ENCODE data around the gene CLHC1. TPM values are rescaled to one million over a fixed set of nuclear protein-coding genes. Genes with fewer than 3 reads are reported as not detected.
A peak's percentile ranks its signal among the peaks of the same experiment; 100 is the strongest.

Gene CLHC1
- total and polyA plus RNA-seq, 9 donors = 5.6 to 21.3 (median 14.0) TPM

DNA sequence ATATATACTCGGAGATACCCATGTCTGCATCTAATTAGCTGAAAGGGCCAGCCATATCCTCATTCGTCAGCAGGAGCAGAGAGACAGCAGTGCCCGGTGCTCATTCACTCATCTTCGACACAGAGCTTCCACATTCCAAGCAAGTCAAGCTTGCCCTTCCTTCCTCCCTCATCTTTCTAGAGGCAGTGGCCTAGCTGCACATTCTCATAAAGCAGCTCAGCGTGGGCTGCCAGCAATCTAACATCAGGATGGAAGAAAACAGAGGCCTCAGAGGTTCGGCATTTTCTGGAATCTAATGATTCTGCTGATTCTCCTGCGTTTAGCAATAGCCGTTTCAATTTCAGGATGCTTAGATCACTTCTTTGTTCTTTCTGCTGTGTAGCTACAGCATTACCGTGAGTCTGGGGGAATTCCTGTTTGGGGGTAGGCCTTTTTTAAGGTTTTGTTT is 68.8 kb downstream of the CLHC1 start:
- DNase-seq = no peak
- WGBS, 3 donors = 17 to 26% (median 21%) methylated on average over 9 of the region's 9 CpGs
- TF ChIP-seq POLR2A (IDR thresholded peaks at IDR 0.05) (no peak), EP300 (IDR thresholded peaks at IDR 0.05) (no peak), CTCF (IDR thresholded peaks at IDR 0.05) (no peak)
- H3K27me3 ChIP-seq = no peaks in the 10 kb centered on the region
- H3K36me3 ChIP-seq = no peaks in the 10 kb centered on the region
- intact Hi-C loops (cut with DNase I) = loop anchor here in 3 of 4 donors (10.0 kb wide), 3 partner anchors 48 to 258 kb away; no protein-coding TSS in a partner anchor
- no peak overlapping the region for H3K4me3 ChIP-seq
- H3K4me1 ChIP-seq (ENCODE audit: insufficient read depth) = peaks cover 28% of the 10 kb centered on the region
- no peaks in the 10 kb centered on the region for H3K9me3 ChIP-seq
- H3K27ac ChIP-seq = peak overlapping the region in 1 of 2 donors; percentile 35

DNA sequence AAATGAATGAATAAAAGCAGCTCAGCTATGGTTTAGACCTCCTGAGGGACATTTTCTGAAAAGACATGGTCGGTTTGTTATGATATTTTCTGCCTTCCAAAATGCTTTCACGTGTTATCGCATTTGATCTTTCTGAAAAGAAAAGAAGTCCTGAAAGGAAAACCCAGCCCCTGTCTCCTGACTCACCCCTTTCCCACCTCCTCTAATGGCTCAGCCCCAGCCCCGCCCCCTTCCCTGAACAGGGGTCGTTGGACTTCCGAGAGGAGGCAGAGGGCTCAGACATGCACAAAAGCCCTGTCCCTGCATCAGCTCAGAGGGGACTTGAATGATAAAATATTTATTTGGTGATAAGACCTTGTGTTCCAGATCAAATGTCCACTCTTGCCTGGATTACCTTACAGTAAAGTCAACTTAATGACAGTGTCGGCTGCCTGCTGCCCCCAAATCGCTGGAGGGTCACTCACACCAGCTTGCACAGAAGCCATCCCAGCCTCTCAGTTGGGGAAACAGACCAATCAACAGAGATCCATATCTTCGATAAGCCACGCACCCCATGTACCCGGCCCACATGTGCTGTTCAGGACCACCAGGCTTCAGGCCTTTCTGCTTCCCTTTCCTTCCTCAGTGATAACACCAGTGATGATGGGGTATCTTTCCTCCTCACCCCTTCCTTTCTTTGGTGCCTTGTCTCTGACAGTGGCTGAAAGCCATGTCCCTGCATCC is 69.6 kb downstream of the CLHC1 start:
- 86 to 89% (median 87%) methylated on average over 11 of the region's 11 CpGs for WGBS, 3 donors
- intact Hi-C loops (cut with DNase I) = loop anchor here in 3 of 4 donors (10.0 kb wide), 3 partner anchors 48 to 258 kb away; no protein-coding TSS in a partner anchor
- Histone ChIP-seq H3K9me3 (no peaks in the 10 kb centered on the region), H3K4me1 (ENCODE audit: insufficient read depth) (peaks cover 22% of the 10 kb centered on the region), H3K27me3 (no peaks in the 10 kb centered on the region), H3K36me3 (no peaks in the 10 kb centered on the region), H3K4me3 (no peak overlapping the region), H3K27ac (peak overlapping the region in 1 of 2 donors; percentile 35)
- no peak for DNase-seq
- TF ChIP-seq CTCF (IDR thresholded peaks at IDR 0.05) (no peak), POLR2A (IDR thresholded peaks at IDR 0.05) (no peak), EP300 (IDR thresholded peaks at IDR 0.05) (no peak)

DNA sequence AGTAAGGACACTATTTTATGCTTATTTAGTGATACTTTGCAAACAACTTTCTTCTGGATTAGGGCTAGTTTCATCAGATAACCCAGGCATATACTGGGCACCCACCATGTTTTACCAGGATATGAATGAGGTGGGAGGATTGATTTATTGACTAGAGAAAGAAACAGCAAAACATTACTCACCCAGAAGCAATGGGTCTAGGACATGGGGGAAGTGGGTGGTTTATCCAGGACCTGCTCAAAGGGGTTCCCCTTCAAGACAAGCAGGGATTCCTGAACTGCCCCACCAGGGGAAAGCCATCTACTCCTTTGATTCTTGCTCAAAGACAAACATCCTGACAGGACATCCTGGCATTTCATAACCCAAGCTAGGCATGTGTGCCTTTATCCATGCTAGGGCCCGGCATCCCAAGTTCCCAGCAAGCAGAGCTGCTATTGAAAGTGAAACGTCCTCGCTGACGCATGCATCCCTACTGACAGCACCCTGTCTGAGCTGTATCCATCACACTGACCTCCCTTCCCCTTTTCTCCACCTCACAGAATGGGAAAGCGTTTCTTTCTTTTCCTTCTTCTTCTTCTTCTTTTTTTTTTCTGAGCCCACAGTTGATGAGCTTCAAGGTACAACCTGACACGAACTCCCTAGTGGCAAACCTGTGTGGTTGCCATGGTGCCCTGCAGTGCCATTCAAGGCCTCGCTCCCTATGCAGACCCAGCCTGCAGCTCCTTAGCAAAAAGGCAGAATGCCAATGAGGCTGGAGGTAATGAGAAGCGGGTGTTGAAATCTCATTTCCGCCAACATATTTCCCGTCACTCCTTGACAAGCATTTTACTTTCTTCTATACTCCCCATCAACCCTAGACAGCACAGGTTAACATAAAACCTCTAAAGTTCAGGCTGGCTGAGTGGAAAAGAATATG is 70.5 kb downstream of the CLHC1 start:
- H3K27me3 ChIP-seq = no peaks in the 10 kb centered on the region
- no peaks in the 10 kb centered on the region for H3K36me3 ChIP-seq
- H3K9me3 ChIP-seq = no peaks in the 10 kb centered on the region
- intact Hi-C loops (cut with DNase I) = loop anchor here in 3 of 4 donors (10.0 kb wide), 3 partner anchors 47 to 257 kb away; no protein-coding TSS in a partner anchor
- H3K27ac ChIP-seq = no peak overlapping the region
- H3K4me1 ChIP-seq (ENCODE audit: insufficient read depth) = peaks cover 24% of the 10 kb centered on the region
- no peak overlapping the region for H3K4me3 ChIP-seq
- WGBS, 3 donors = 84 to 90% (median 87%) methylated on average over 10 of the region's 10 CpGs
- no peak for DNase-seq
- no peak for TF ChIP-seq CTCF (IDR thresholded peaks at IDR 0.05)
- no peak for TF ChIP-seq EP300 (IDR thresholded peaks at IDR 0.05)
- no peak for TF ChIP-seq POLR2A (IDR thresholded peaks at IDR 0.05)

DNA sequence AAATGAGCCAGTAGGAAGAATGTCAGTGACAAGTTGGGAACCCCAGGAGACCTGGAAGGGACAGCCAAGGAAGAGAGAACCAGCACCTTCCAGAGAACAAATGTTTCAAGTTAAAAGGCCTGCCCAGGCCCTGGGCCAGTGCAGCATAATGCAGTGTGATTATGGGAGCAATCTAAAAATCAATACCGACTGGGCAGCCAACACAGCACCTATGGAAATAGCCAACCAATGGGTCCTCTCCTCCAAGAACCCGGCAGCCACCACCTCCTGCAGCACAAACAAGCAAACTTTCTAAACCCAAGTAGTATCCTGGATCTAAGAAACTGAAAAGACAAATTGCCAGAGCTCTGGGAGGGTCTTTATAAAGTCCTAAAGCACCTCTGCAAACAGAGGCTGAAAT is 71.7 kb downstream of the CLHC1 start:
- Histone ChIP-seq H3K27me3 (no peaks in the 10 kb centered on the region), H3K9me3 (no peaks in the 10 kb centered on the region), H3K27ac (no peak overlapping the region), H3K36me3 (no peaks in the 10 kb centered on the region), H3K4me1 (ENCODE audit: insufficient read depth) (peaks cover 25% of the 10 kb centered on the region), H3K4me3 (no peak overlapping the region)
- TF ChIP-seq EP300 (IDR thresholded peaks at IDR 0.05) = no peak
- TF ChIP-seq CTCF (IDR thresholded peaks at IDR 0.05) = no peak
- no peak for TF ChIP-seq POLR2A (IDR thresholded peaks at IDR 0.05)
- 91 to 95% (median 95%) methylated on average over 2 of the region's 2 CpGs for WGBS, 3 donors
- no peak for DNase-seq
- intact Hi-C loops (cut with DNase I) = loop anchor here in 3 of 4 donors (10.0 kb wide), 3 partner anchors 46 to 256 kb away; no protein-coding TSS in a partner anchor

Data from ovary (tissue), 9 donors.